HepG2 (cell line): ENCODE measurements around the gene CACNA1C. TPM values are rescaled to one million over a fixed set of nuclear protein-coding genes. Genes with fewer than 3 reads are reported as not detected.

Experiments used
- ATAC-seq: fragments of 200-7000 bp; cut with Tn5 transposase; 3 replicates; pipeline ENCODE4 v1.9.1; 2020; ENCODE audit warnings: mild to moderate bottlenecking, moderate library complexity
- BruUV-seq: library from RNA; stranded (reverse); fragments of 400-500 nt; replicated peaks from 2 replicates; lab custom pipeline; 2021; lab: Mats Ljungman, UMichigan
- CTCF ChIA-PET: fragments of 300-600 bp; formaldehyde crosslinking; extraction: SDS; loops from one replicate; lab custom pipeline; 2021; ENCODE audit warnings: low total read pairs, inconsistent platforms, low intra/inter-chr PET ratio; lab: Yijun Ruan, JAX
- POLR2A ChIA-PET: fragments of 350-600 bp; sonication (Branson Sonifier 250); formaldehyde crosslinking; loops from one replicate; lab custom pipeline; 2020; ENCODE audit warnings: antibody characterized with exemption, inconsistent platforms; lab: Yijun Ruan, JAX
- DNase-seq: peaks from one replicate; pipeline ENCODE4 v3.0.0-alpha.2; 2015; ENCODE audit warnings: low spot score
- FAIRE-seq: peaks from 3 replicates; lab custom pipeline; 2011; peaks lifted over from hg19 to GRCh38; lab: Jason Lieb, UNC
- H2AFZ ChIP-seq: one replicate; pipeline ENCODE4 v1.6.1; 2011; ENCODE audit warnings: low read length, inconsistent platforms
- H3K27ac ChIP-seq: fragments of 300-600 bp; 3 replicates; pipeline ENCODE4 v1.8.0; 2011; ENCODE audit warnings: mixed run types, mild to moderate bottlenecking, mixed read lengths, low read length, inconsistent platforms; ENCODE audit not compliant: insufficient read depth; ENCODE audit errors: extremely low read length
- H3K27me3 ChIP-seq, 2 experiments: fragments of 200-600 bp in 1 of 2; 2 replicates in 1 of 2; 3 replicates in 1 of 2; pipeline versions ENCODE4 v1.6.0 to v1.8.0; 2011; ENCODE audit warnings: low read length in 2 of 2, mild to moderate bottlenecking in 2 of 2, moderate library complexity in 2 of 2, inconsistent platforms in 1 of 2; ENCODE audit not compliant: insufficient read depth in 2 of 2, control insufficient read depth in 1 of 2
- H3K36me3 ChIP-seq, 2 experiments: fragments of 200-600 bp in 1 of 2; replicated peaks in 1 of 2; 2 replicates in 1 of 2; 3 replicates in 1 of 2; pipeline versions ENCODE4 v1.5.1 to v1.8.0; 2011; ENCODE audit warnings: low read length in 2 of 2, inconsistent platforms in 1 of 2; ENCODE audit not compliant: insufficient read depth in 2 of 2, control insufficient read depth in 1 of 2
- H3K4me1 ChIP-seq: 2 replicates; pipeline ENCODE4 v1.5.1; 2012; ENCODE audit warnings: low read length, inconsistent platforms; ENCODE audit not compliant: insufficient read depth
- H3K4me2 ChIP-seq: 2 replicates; pipeline ENCODE4 v1.6.0; 2011; ENCODE audit warnings: low read depth, low read length, inconsistent platforms
- H3K4me3 ChIP-seq, 3 experiments: fragments of 200-600 bp in 1 of 3; sonication (generic), shearing (Covaris generic) in 1 of 3; replicated peaks in 1 of 3; 2 replicates each; pipeline ENCODE4 v1.5.1; 2011 to 2016; ENCODE audit warnings: low read length in 3 of 3, inconsistent platforms in 2 of 3, low read depth in 2 of 3, mild to moderate bottlenecking in 2 of 3, control low read depth in 1 of 3, mixed read lengths in 1 of 3; ENCODE audit not compliant: insufficient read depth in 1 of 3
- H3K79me2 ChIP-seq: one replicate; pipeline ENCODE4 v1.6.1; 2011; ENCODE audit warnings: low read length, inconsistent platforms; ENCODE audit not compliant: insufficient read depth
- H3K9ac ChIP-seq: 2 replicates; pipeline ENCODE4 v1.6.0; 2011; ENCODE audit warnings: mild to moderate bottlenecking, low read depth, low read length, inconsistent platforms; ENCODE audit not compliant: insufficient read depth
- H3K9me3 ChIP-seq: 2 replicates; pipeline ENCODE4 v1.5.1; 2012; ENCODE audit warnings: mild to moderate bottlenecking, low read length
- H4K20me1 ChIP-seq: 2 replicates; pipeline ENCODE4 v1.6.0; 2011; ENCODE audit warnings: inconsistent platforms, mild to moderate bottlenecking, low read length, moderate library complexity; ENCODE audit not compliant: insufficient read depth
- CHCHD3 ChIP-seq: sonication (generic); formaldehyde crosslinking; IDR thresholded peaks from 2 replicates; pipeline ENCODE4 v1.8.0; 2022; ENCODE audit warnings: mild to moderate bottlenecking, missing genetic modification reagents, moderate library complexity
- FOXA3 ChIP-seq: IDR thresholded peaks from 2 replicates; pipeline ENCODE4 v1.6.1; 2016; ENCODE audit warnings: missing genetic modification reagents, missing compliant biosample characterization
- GTF2F1 ChIP-seq: fragments of 150-350 bp; IDR thresholded peaks from 2 replicates; pipeline ENCODE4 v1.6.1; 2014; ENCODE audit warnings: low read length
- ISL2 ChIP-seq: sonication (generic); formaldehyde crosslinking; IDR thresholded peaks from 2 replicates; pipeline ENCODE4 v1.5.0; 2020; ENCODE audit warnings: missing genetic modification reagents
- MEF2D ChIP-seq: sonication (generic); formaldehyde crosslinking; IDR thresholded peaks from 2 replicates; pipeline ENCODE4 v1.5.1; 2020; ENCODE audit warnings: mild to moderate bottlenecking, missing genetic modification reagents
- PHB2 ChIP-seq: fragments of 450-650 bp; IDR thresholded peaks from 2 replicates; pipeline ENCODE4 v1.6.1; 2018; ENCODE audit not compliant: partially characterized antibody
- PHF21A ChIP-seq: sonication (generic); formaldehyde crosslinking; IDR thresholded peaks from 2 replicates; pipeline ENCODE4 v1.5.0; 2020; ENCODE audit warnings: mild to moderate bottlenecking, missing genetic modification reagents
- SIX4 ChIP-seq: sonication (generic); formaldehyde crosslinking; IDR thresholded peaks from 2 replicates; pipeline ENCODE4 v1.4.0; 2020; ENCODE audit warnings: missing genetic modification reagents
- SP1 ChIP-seq, 2 experiments: fragments of 450-650 bp in 1 of 2; sonication (generic) in 1 of 2; formaldehyde crosslinking in 1 of 2; IDR thresholded peaks; 2 replicates each; pipeline versions ENCODE4 v1.4.0 to v1.6.1; 2016 to 2020; ENCODE audit warnings: missing genetic modification reagents in 1 of 2
- SP140L ChIP-seq: sonication (generic); formaldehyde crosslinking; IDR thresholded peaks from 2 replicates; pipeline ENCODE4 v1.4.0; 2020; ENCODE audit warnings: missing genetic modification reagents, borderline replicate concordance
- ZNF24 ChIP-seq: fragments of 450-650 bp; IDR thresholded peaks from 2 replicates; pipeline ENCODE4 v1.6.1; 2017; ENCODE audit warnings: antibody characterized with exemption, mild to moderate bottlenecking
- ZNF260 ChIP-seq: sonication (generic); formaldehyde crosslinking; IDR thresholded peaks from 2 replicates; pipeline ENCODE4 v1.4.0; 2020; ENCODE audit warnings: missing genetic modification reagents, low read depth, mild to moderate bottlenecking, borderline replicate concordance
- ZNF296 ChIP-seq: sonication (generic); formaldehyde crosslinking; conservative IDR thresholded peaks from 2 replicates; pipeline ENCODE4 v1.5.0; 2020; ENCODE audit warnings: mild to moderate bottlenecking, missing genetic modification reagents
- ZNF775 ChIP-seq: sonication (generic); formaldehyde crosslinking; IDR thresholded peaks from 2 replicates; pipeline ENCODE4 v1.4.0; 2020; ENCODE audit warnings: missing genetic modification reagents, mild to moderate bottlenecking, moderate library complexity, borderline replicate concordance
- WGBS: methylation state at CpG from one replicate; pipeline ENCODE4 v1.1.6; 2017; ENCODE audit warnings: low lambda C conversion rate; 5-methylcytosine and 5-hydroxymethylcytosine counted together
- in situ Hi-C: cut with HindIII; loops from 2 replicates; pipeline ENCODE4 v1.10.0; 2017; ENCODE audit warnings: low pct_unique_long_range_greater_than_20kb; ENCODE audit not compliant: extremely low pct_ligation_motif_present
- intact Hi-C: fragments of 100-400 bp; cut with micrococcal nuclease; formaldehyde crosslinking; loops from one replicate; pipeline ENCODE4 v1.10.0; 2022; ENCODE audit not compliant: unreplicated experiment
- polyA plus RNA-seq, 8 experiments: library from polyadenylated mRNA; depleted of rRNA in 3 of 8; stranded (reverse) in 7 of 8; unstranded in 1 of 8; fragments of >200 nt; fragmentation: Illumina TruSeq in 4 of 8; extraction: Trizol in 4 of 8; gene quantifications; 2 replicates each; pipeline versions ENCODE4 v1.2.1 to v1.2.3, GENCODE V29; 2011 to 2016; ENCODE audit warnings: low read depth in 4 of 8, missing spikeins in 1 of 8, mixed read lengths in 1 of 8; ENCODE audit not compliant: insufficient read depth in 1 of 8
- total RNA-seq, 5 experiments: library from RNA; depleted of rRNA; stranded (reverse); fragments of >200 nt; fragmentation: Illumina TruSeq; extraction: Trizol; gene quantifications; 2 replicates each; pipeline ENCODE4 v1.2.3, GENCODE V29; 2016; ENCODE audit warnings: low read depth in 1 of 5
- TF ChIP-seq, protein P1 (sequence below): sonication (generic); formaldehyde crosslinking; conservative IDR thresholded peaks from 2 replicates; pipeline ENCODE4 v1.8.0; 2022; ENCODE audit warnings: missing genetic modification reagents
- TF ChIP-seq, protein P2 (sequence below): sonication (generic); formaldehyde crosslinking; IDR thresholded peaks from 2 replicates; pipeline ENCODE4 v1.5.0; 2020; ENCODE audit warnings: missing genetic modification reagents, mild to moderate bottlenecking, borderline replicate concordance

The CACNA1C gene
- total and polyA plus RNA-seq, 2 of the 13 experiments (the other 11 are each of a cell fraction or from before 2014, with no cell fraction given) = not detected

DNA sequence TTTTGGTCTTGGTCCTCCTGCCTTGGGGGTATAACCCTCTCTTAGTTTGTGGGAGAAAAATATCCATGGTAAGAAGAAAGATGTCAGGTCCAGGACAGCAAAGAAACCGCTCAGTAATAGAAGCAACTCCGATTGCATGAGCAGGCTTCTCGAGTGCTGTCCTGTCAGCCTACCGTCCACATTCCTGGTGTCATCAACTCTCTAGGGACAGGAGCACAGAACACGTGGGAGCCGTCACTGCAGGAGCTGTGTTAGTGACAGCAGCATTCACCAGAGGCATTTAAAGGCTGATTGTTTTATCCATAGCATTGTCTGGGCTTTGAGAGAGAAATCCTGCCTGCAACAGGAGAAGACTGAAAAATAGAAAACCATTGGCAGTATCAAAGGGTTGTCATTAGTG lies 244.2 kb downstream of the CACNA1C start:
- Histone ChIP-seq H3K36me3 (no peaks in the 10 kb centered on the region), H3K9ac (no peak overlapping the region), H3K27me3 (peaks cover 4 to 28% of the 10 kb centered on the region in 2 experiments; a peak in 4 of 5 replicates), H3K79me2 (no peaks in the 10 kb centered on the region)
- TF ChIP-seq FOXA3 (CRISPR knock-in tag) (no peak), ZNF260 (CRISPR knock-in tag) (no peak), SP140L (CRISPR knock-in tag) (no peak)
- TF ChIP-seq, all 625 proteins: peak for 0
- ATAC-seq = no peak
- H3K27ac ChIP-seq = no peak overlapping the region
- H3K9me3 ChIP-seq = no peaks in the 10 kb centered on the region
- ChIA-PET POLR2A (no interaction called here), CTCF (no interaction called here)
- H3K4me1 ChIP-seq = no peaks in the 10 kb centered on the region
- no peak overlapping the region for H3K4me3 ChIP-seq
- no peak overlapping the region for H2AFZ ChIP-seq
- in situ Hi-C loops (no loop called here), intact Hi-C loops (no loop called here)
- DNase-seq = no peak
- no peaks in the 10 kb centered on the region for H4K20me1 ChIP-seq
- no peak overlapping the region for H3K4me2 ChIP-seq
- BruUV-seq = no TSS peak
- 0% methylated on average over 5 of the region's 6 CpGs for WGBS
- FAIRE-seq = no peak

DNA sequence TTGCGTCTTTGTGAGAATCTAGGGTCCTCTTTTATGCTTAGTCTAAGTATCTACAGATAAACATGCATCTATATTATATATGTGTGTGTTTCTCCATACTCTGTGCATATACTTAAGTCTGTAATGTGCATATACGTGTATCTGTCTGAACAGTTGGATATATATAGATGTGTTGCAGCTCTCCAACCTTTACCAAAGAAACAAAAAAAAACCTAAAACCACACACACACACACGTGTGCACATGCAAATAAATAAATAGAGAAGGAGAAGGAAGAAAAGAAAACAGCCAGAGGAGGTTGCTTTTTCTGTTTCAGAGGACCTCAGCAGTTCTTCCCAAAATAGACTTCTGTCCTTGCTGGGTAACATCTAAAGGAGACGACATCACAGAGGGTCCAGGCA lies 244.9 kb downstream of the CACNA1C start:
- no peaks in the 10 kb centered on the region for H3K36me3 ChIP-seq
- no peak overlapping the region for H3K9ac ChIP-seq
- intact Hi-C loops (no loop called here), in situ Hi-C loops (no loop called here)
- DNase-seq (no peak), FAIRE-seq (no peak), ATAC-seq (no peak)
- no peaks in the 10 kb centered on the region for H4K20me1 ChIP-seq
- WGBS = 2% methylated on average over 4 of the region's 4 CpGs
- no peak overlapping the region for H3K4me3 ChIP-seq
- H3K27ac ChIP-seq = no peak overlapping the region
- H3K4me1 ChIP-seq = no peaks in the 10 kb centered on the region
- no TSS peak for BruUV-seq
- TF ChIP-seq PHF21A (CRISPR knock-in tag) (no peak), ZNF24 (no peak), PHB2 (no peak), ISL2 (CRISPR knock-in tag) (no peak), SP140L (CRISPR knock-in tag) (no peak), SIX4 (no peak), ZNF296 (CRISPR knock-in tag) (no peak), CHCHD3 (CRISPR knock-in tag) (no peak), MEF2D (no peak), SP1 (IDR thresholded peaks at IDR 0.05) (no peak), SP1 (CRISPR knock-in tag; IDR thresholded peaks at IDR 0.05) (no peak), GTF2F1 (no peak), ZNF775 (CRISPR knock-in tag) (no peak)
- TF ChIP-seq, protein P1, sequence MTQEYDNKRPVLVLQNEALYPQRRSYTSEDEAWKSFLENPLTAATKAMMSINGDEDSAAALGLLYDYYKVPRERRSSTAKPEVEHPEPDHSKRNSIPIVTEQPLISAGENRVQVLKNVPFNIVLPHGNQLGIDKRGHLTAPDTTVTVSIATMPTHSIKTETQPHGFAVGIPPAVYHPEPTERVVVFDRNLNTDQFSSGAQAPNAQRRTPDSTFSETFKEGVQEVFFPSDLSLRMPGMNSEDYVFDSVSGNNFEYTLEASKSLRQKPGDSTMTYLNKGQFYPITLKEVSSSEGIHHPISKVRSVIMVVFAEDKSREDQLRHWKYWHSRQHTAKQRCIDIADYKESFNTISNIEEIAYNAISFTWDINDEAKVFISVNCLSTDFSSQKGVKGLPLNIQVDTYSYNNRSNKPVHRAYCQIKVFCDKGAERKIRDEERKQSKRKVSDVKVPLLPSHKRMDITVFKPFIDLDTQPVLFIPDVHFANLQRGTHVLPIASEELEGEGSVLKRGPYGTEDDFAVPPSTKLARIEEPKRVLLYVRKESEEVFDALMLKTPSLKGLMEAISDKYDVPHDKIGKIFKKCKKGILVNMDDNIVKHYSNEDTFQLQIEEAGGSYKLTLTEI (CRISPR knock-in tag) = no peak
- TF ChIP-seq, protein P2, sequence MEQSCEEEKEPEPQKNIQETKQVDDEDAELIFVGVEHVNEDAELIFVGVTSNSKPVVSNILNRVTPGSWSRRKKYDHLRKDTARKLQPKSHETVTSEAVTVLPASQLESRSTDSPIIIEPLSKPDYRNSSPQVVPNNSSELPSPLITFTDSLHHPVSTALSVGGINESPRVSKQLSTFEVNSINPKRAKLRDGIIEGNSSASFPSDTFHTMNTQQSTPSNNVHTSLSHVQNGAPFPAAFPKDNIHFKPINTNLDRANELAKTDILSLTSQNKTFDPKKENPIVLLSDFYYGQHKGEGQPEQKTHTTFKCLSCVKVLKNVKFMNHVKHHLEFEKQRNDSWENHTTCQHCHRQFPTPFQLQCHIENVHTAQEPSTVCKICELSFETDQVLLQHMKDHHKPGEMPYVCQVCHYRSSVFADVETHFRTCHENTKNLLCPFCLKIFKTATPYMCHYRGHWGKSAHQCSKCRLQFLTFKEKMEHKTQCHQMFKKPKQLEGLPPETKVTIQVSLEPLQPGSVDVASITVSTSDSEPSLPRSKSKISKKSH (CRISPR knock-in tag) = no peak
- H3K9me3 ChIP-seq = no peaks in the 10 kb centered on the region
- no peak overlapping the region for H3K4me2 ChIP-seq
- no peak overlapping the region for H2AFZ ChIP-seq
- ChIA-PET POLR2A (no interaction called here), CTCF (no interaction called here)
- no peaks in the 10 kb centered on the region for H3K79me2 ChIP-seq
- H3K27me3 ChIP-seq = peaks cover 4 to 32% of the 10 kb centered on the region in 2 experiments; a peak in 4 of 5 replicates
